Stimulated activated CD8-positive, alpha-beta memory T cell treated with anti-CD3 and anti-CD28 coated beads, Interleukin-7, amount 100 ng/mL, for 1 hour (primary cell): Measurements from ENCODE around the gene LRRC8A.
"Not testable (repeated sequence)": the region's sequence is repeated elsewhere in the genome, so short reads cannot be mapped to it uniquely, and the experiment has no call there.

Source experiments
- DNase-seq, 2 donors: peaks; one replicate each; pipeline ENCODE4 v3.0.0-alpha.2; 2020; ENCODE audit warnings: low read depth in 2 of 2

Gene LRRC8A

DNA sequence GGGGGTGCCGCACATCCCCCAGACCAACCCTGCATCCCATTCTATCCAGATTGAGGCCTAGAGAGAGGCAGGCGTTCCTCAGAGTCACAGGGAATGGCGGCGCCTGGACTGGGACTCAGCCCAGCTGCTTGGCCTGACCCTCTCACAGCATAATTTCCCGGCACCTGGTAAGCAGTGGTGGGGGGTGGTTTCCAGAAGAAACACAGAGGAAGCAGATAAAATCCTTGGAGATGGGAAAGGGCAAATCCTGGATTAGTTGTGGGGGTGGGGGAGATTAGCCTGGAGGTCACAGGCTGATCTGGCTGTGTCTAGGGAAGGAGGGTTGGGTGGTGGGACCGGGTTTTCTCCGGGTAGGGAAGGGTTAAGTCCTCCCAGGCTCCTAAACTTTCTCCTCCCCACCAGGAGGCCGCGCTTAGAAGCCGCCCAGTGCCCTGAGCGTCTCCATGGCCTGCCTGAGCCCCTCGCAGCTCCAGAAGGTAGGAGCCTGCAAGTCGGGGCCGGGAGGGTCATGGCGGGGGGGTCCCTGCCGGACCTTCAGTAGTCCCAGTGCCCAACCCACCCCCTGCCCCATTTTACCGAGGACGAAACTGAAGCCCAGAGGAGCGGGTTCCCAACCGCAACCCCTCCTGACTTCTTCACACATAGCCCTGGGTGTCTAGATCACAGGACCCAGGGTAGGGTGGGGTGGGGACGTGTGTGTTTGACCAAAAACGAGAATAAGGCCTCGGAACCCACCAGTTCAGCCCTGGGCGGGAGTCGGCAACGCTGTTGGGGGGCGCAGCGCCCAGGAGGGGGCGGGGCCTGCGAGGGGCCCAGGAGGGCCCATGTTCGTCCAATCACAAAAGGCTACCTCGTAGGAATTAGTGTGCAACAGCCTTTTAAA is 40.2 kb downstream of the LRRC8A start:
- DNase-seq = no peak

DNA sequence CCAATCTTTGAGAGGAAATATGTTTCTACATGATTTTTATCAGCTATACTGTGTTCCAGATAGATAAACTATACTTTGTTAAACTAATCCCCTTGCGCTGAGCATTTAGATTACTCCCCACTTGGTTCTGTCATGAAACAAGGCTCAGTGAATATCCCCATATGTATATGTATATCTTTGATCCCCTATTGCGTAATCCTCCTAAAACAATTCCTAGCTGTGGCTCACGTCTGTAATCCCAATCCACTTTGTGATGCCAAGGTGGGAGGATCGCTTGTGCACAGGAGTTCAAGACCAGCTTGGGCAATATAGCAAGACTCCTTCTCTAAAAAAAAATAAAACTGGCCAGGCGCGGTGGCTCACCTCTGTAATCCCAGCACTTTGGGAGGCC is 41.6 kb downstream of the LRRC8A start:
- no peak for DNase-seq

DNA sequence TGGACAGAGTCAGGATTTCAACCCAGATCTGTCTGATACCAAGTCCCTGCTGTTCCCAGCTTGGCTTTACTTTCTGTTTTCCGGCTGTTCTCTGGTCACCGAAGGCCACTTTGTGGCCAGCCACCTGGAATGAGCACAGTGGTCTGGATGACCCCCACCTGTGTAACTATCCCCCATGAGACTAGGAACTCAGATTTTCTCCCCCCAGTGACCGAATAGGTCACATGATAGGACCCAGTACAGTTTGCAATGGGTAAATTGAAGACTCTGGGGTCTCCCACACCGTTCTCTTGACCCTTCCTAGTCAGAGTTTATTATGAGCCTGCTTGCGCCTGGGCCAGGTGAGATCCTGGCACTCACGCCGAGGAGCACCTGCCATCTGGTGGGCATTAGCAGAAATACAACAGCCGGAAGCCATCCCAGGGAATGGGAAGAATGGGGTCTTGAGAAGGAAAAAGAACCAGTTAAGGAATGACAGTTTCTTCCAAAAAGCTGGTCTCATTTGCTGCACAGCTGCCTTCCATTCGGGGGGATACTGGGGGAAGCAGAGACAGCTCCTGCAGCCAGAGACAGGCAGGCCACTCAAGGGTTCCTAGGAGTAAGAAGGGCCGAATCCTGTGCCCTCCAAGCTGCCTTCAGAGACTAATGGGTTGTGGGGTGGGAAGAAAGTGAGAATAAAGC is 45.9 kb downstream of the LRRC8A start:
- DNase-seq = no peak

DNA sequence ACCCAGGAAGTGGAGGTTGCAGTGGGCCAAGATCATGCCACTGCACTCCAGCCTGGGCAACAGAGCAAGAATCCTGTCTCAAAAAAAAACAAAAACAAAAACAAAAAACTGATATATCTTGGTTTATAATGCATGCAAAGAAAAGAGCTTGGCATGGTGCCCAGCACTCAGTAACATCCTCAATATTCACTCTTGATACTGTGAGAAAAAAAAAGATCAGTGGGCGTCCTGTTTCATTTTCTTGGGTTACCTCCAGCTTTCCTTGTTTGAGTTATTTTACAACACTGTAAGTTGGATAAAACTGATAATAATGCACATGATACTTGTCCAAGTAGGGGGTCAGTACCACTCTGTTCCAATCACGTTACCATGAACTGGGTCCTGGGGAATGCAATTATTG is 46.7 kb downstream of the LRRC8A start:
- DNase-seq = no peak

DNA sequence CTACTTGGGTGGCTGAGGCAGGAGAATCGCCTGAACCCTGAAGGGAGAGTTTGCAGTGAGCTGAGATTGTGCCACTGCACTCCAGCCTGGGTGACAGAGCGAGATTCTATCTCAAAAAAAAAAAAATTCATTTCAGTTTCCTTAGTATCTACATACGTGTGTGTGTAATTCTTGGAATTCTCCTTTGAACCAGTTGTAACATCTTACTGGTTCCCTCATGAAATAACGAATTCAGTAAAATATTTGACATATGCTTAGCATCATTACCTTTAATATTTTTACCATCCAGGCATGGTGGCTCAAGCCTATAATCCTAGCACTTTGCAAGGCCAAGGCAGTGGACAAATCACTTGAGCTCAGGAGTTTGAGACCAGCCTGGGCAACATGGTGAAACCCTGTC is 47.6 kb downstream of the LRRC8A start:
- no peak for DNase-seq

DNA sequence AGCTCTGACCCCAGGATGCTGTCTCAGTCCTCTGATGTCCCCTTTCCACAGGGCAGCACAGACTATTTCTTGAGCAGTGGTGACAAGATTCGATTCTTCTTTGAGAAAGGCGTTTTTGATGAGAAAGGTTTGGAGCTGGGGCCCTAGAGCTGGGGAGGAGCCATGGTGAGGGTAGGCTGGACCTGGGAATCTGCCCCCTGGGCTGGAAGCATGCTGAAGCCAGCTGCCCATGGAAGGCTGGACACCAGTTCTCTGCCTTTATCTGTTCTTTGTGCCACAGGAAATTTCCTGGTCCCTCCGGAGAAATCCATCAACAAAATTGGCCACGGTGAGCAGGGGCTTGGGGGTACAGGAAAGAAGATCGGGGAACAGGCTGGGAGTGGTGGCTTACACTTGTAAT is 51.8 kb downstream of the LRRC8A start:
- DNase-seq = no peak

DNA sequence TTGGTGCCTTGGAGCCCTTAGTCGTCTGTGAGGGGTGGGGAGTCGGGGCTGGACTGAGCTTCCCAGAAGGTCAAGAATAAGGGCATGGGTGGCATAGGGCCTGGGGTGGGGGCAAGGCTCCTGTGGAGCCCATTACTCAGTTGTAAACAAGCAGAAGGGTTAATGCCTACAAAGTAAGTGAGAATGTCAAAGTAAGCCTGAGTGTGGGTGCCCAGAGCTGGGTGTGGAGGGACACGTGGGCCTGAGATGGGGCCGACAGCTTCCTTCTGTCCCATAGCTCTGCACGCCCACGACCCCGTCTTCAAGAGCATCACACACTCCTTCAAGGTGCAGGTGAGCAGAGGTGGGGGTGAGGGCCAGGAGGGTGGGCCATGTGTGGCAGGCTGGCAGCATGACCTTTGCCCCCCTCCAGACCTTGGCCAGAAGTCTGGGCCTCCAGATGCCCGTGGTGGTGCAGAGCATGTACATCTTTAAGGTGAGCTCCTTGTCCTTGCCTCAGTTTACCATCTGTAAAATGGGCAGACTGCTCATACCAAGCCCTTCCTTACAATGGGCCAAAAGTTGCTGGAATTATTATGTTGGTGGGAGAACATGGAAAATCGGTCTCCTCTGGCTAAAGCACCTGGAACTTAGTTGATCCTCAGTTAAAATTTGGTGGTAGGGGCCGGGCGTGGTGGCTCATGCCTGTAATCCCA is 54.4 kb downstream of the LRRC8A start:
- no peak for DNase-seq

DNA sequence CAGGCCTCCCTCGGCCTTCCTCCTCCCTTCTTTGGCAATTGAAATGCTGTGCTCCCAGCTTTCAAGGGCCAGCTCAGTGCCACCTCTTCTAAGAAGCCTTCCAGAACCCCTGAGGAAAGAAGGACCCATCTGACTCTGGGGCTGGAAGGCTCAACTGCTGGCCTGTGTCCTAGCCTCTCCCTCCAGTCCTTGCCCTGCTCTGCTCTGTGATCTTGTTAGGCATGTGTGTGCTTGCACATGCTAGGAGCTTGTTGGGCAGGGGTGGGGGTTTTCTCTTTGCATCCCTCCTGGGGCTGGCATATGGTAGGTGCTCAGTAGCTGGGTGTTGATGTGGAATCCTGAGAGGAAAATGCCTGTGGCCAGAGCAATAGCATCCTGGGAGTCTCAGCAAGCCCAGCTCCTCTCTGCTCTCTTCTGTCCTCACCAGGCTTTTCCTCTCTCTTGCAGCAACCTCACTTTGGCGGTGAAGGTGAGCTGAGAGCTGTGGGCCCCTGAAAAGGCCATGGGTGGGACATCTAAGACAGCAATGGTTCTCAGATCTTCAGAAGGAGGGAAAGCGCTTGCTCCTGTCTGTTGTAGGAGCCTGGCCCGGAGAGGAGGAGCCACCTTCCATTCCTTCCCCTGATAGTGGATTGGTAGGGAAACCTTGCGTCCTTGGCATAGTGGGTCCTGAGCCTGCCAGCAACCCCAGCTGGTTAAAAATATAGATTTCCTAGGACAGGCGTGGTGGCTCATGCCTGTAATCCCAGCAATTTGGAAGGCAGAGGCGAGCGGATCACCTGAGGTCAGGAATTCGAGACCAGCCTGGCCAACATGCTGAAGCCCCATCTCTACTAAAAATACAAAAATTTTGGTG is 55.6 kb downstream of the LRRC8A start:
- DNase-seq = no peak

DNA sequence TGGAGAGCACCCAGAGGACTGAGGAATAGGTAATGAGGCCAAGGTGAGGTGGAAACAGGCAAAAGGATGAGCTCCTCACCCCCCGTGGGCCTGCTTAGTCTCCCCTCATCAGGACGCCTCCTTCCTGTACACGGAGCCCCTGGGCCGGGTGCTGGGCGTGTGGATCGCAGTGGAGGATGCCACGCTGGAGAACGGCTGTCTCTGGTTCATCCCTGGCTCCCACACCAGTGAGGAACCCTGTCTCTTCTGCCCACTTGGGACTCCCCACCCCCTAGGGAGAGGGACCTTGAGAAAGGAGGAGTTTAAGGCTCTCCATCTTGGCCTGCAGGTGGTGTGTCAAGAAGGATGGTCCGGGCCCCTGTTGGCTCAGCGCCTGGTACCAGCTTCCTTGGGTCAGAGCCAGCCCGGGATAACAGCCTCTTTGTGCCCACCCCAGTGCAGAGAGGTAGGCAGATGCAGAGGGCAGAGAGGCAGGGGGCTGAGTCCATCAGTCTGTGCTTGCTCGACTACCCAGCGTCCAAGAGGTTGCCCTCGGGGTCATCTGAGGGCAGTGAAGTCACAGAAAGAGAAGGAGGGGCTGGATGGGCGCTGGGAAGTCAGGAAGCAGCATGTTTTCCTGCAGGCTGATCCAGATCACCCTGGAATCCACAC is 58.5 kb downstream of the LRRC8A start:
- DNase-seq = no peak

DNA sequence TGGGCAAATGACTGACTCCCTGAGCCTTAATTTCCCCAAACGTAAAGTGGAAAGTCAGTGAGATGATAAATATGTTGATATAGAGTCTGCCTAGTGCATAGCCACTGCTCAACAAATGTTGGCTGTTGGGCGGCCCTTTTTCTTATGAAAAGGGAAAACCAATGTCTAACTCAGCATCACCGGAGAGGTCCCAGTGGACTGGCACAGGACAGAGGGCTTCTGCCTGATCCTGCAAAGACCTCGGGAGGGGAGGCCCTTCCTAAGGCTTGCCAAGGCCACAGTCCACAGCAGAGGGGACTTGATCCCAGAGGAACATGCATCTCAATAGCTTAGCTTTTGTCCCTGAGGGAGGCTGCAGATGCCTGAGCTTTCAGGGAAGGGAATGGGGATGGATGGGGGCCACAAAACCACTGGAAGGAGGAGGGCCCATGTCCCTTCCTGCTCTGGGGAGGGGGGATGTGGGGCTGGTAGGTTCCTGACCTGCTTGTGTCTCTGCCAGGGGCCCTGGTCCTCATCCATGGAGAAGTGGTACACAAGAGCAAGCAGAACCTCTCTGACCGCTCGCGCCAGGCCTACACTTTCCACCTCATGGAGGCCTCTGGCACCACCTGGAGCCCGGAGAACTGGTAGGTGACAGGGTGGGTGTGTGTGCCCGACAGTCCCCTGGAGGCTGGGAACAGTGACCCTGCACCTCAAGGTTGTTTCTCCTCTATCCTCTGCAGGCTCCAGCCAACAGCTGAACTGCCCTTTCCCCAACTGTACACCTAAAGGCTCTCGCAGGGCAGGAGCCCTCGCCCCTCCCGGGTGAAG is 59.2 kb downstream of the LRRC8A start:
- DNase-seq = no peak

DNA sequence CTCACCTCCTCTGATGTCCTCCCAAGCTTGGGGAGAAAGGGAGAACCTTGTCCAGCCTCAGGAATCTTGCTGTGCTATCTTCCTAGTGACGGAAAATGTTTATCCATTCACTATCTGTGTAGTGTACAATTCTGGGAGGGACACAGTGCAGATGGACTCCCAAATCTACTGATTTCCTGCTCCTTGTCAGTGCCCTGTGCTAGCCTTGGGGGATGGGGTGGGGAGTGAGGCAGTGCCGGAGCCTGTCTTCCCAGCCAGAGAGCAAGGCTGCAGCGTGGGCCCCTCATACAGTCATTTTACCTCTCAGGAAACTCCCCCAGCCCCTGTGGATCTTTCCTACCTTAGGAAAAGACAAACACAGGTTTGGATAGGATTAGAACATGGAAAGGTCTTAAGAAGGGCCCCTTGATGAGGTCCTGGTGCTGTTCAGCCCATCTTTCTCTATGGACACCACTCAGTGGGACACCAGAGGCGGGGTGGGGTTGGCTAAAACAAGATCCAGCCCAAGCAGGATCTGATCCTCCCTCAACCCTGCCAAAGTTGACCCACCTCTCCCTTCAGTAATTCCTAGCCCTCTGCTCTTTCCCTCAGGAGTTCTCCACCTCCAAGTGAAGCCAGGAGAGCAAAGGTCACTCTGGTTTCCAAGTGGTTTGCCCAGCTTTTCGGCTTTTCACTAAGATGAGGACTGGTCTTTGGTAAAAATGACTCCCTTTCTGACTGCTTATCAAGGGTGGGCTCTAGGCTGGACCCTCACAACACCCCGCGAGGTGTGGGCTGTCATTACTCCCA is 62.1 kb downstream of the LRRC8A start:
- no peak for DNase-seq

DNA sequence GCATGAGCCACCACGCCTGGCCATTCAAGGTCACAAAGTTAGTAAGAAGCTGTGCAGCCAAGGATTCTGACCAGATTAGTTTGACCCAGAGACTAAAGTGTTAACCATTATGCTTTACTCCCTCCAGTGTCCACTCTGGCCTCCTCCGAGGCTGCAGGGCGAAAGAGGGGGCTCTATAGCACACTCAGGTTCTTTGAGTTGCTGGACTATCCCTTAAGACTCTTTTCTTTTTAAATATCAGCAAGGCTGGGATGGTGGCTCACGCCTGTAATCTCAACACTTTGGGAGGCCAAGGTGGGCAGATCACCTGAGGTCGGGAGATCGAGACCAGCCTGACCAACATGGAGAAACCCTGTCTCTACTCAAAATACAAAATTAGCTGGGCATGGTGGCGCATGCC is 63.0 kb downstream of the LRRC8A start:
- DNase-seq = not testable (repeated sequence)

DNA sequence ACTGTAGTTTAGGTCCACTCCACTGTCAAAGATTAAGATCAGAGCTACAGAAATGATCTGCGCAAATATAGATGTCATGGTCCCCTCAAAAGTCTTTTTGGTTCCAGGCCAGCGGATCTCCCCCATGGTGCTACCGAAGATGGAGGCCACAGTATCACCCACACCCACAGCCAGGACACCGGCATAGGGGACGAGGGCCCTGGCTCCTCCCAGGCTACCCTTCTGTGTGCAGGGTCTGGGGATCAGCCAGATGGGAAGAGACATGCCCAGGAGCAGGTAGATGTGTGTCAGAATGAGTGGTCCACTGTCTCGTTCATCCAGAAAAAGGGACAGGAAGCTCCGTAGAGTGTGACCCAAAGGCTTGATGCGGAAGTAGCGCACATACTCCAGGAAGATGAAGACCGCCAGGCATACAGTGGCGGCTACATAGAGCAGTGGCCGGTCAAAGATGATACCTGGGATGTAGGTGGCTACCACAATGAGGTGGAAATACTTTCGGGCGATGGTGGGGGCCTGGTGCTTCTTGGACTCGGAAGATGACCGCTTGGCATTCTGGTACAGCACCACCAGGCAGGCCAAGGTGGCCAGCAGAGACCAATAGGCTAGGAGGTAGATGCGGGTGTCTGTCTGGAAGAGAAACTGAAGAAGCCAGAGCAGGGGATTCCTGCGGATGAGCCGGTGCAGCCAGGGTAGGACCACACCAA is 64.0 kb downstream of the LRRC8A start:
- no peak for DNase-seq

DNA sequence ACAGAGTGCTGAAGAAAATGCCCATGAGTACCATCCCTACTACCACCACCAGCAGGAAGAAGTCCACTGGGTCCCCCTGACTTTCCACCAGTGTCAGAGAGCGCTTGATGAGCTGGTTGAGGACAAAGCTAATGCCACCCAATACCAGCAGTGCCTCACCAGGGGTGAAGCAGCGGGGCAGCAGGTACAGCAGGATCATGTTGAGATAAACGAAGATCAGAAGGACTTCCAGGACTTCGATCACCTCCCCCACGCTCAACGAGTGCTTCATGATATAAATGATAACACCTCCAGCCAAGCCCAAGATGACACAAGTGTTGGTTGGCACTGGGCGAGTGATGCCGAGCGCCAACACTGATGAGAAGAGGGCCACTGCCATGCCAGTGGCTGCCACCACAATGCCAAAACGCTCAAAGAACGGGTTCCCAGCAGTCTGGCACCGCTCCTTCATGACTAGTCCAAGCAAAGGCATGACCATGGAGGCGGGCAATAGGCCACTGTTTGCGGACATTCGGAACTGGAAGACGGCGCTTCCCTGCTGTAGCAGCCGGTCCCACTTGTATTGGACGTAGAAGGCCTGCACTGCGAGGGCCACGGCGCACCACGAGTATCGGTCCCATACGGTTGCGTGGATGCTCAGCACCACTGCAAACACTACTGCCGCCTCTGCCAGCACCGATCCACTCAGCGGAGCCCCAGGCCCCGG is 64.8 kb downstream of the LRRC8A start:
- DNase-seq = no peak

DNA sequence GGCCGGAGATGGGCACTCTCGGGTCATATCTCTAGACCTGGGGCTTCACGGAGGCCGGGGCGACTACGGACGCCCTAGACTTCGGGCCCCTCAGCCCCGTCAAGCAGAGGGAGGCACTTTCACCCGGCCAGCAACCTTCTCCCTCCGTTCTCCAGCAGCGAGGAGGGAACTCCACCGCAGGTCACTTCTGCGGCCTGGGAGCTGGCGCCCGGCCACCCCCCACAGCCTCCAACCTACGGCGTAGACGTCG is 65.3 kb downstream of the LRRC8A start:
- DNase-seq = no peak

DNA sequence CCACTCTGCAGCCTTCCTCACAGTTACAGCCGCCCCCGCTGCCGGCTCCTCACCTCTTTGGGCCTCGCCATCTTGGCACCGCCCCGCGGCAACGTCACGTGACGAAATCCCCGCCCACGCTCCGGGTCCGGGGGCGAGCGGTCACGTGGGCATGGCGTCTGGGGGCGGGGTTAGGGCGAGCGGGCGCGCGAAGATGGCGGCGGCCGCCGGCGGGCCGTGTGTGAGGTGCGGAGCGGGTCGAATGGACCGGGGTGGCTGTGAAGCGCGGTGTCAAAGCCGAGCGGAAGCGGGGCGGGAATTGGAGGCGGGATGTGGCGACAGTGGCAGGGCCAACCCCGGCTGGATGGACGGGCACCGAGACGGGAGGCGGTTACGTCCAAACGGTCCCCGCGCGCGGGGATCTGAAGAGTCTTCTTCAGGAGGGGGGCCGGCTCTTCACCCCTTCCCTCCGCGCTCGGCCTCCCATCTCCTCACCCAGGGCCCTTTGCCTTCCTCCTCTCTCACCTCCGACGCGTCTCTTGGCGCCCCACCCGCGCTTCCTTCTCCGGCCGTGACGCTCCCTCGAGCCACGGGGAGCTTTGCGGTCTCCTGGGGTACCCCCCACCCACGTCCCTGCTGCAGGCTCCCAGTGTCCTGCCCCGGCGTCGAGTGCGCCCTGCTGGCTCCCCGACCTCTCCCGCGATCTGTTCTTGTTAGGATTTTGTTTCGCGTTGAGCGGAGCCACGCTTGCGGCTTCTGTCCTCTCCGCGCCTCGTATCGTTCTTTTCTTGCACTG is 65.8 kb downstream of the LRRC8A start, which contains the start of the genes DOLK and NUP188:
TSS of gene DOLK (minus strand) at position 77 of the 775 bp plus-strand sequence. CDS start 300 bp downstream, outside the sequence.
TSS of gene NUP188 (plus strand) at position 173 of the 775 bp plus-strand sequence. CDS start at position 194, 21 bp downstream.
- peak; percentile 99 to 100 for DNase-seq

DNA sequence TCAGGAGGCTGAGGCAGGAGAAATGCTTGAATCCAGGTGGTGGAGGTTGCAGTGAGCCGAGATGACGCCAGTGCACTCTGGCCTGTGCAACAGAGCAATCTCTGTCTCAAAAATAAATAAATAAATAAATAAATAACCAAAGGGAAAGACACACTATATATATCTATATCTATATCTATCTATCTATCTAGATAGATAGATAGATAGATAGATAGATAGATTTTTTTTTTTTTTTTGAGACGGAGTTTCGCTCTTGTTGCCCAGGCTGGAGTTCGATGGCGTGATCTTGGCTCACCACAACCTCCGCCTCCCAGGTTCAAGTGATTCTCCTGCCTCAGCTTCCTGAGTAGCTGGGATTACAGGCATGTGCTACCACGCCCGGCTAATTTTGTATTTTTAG is 79.5 kb downstream of the LRRC8A start:
- DNase-seq = not testable (repeated sequence)
